Stimulated activated CD4-positive, alpha-beta T cell treated with anti-CD3 and anti-CD28 coated beads, TNF-alpha, amount 100 ng/mL, for 48 hours (primary cell): ENCODE data around the gene HDAC5.
"Not testable (repeated sequence)": the region's sequence is repeated elsewhere in the genome, so short reads cannot be mapped to it uniquely, and the experiment has no call there.

ENCODE experiments used
- DNase-seq, 3 donors: peaks; one replicate each; pipeline ENCODE4 v3.0.0-alpha.2; 2020; ENCODE audit warnings: low read depth in 3 of 3

Gene HDAC5

GRCh38 chr17:44123356-44124117, at the start of gene HDAC5:
Gene HDAC5 (minus strand): TSS chr17:44123641. CDS start chr17:44117515, 6,126 bp downstream.
- peak; percentile 89 to 97 (median 91) for DNase-seq

- no peak for DNase-seq
Measured at GRCh38 chr17:44171931-44172455, 48.6 kb upstream of the HDAC5 start.

- DNase-seq = no peak
Measured at GRCh38 chr17:44170499-44171201, 47.2 kb upstream of the HDAC5 start, which contains the start of gene ASB16. Gene ASB16 (plus strand): TSS chr17:44170704. CDS start chr17:44170790, 86 bp downstream.

DNA sequence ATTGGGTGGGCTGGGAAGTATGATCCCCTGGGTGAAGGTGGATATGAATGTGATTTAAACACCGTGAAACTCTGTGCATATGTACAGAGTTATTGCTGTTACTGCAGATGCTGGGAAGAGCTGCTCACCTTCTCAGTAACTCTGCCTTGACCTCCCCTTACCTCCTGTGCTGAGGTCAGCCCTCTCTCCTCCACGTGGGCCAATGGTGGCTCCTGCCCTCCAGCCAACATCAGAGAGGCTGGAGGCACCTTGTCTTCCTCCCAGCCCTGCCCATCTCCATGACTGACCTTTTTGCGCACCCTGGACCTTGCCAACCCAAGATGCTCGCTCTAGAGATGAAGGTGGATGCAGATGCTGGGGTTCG, 46.7 kb upstream of the HDAC5 start:
- no peak for DNase-seq

DNA sequence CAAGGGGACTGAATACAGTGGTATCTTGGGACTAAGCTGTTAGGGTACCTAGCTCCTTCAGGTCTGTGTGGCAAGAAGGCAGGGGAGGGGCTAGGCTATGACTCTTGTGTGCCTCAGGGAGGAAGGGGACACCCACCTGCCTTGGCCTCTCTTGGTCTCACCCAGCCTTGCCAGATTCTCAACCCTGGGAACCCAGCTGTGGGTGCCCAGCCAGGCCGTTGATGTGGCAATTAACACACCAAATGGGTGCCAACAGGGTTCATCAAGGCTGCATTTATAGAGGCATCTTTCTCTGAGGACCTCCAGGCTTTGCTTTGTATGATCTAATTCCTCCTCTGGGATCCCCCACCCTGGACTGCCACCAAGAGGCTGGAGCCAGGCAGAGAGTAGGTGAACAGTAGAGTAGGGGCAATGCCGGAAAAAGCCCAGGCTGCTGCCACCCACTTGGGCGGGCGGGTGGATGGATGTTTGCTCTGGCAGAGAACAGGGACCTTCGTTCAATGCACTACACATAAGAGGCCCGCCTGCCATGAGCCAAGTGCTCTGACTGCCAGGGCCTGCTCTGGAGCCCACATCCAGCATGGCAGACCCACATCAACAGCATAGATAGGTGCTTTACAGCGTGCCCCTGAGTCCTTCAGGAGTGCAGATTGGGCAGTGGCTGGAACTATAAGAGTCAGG, 43.9 kb upstream of the HDAC5 start:
- DNase-seq = no peak

- no peak for DNase-seq
Measured at GRCh38 chr17:44164476-44164875, 41.0 kb upstream of the HDAC5 start.

DNA sequence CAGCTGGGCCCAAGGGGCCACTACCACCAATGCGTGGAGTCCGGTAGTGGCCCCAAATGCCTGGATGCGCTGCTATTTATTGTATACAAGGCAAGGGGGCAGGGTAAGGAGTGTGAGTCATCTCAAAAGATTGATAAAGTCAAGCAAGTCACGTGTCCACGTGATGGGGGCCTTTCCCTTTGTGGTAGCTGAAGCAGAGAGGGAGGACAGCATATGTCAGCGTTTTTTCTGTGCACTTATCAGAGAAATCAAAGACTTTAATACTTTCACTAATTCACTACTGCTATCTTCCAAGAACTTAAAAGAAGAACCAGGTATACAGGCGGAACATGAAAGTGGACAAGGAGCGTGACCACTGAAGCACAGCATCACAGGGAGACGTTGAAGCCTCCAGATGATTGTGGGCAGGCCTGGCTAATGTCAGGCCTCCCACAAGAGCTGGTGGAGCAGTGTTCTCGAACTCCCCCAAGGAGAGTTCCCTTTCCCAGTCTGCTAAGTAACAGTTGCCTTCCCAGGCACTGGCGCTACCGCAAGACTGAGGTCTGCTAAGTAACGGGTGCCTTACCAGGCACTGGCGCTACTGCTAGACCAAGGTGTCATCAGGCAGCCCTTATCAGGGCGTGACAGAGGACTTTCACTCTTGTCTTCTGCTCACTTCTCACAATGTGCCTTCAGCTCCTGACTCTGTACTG, 36.2 kb upstream of the HDAC5 start:
- DNase-seq = no peak

DNA sequence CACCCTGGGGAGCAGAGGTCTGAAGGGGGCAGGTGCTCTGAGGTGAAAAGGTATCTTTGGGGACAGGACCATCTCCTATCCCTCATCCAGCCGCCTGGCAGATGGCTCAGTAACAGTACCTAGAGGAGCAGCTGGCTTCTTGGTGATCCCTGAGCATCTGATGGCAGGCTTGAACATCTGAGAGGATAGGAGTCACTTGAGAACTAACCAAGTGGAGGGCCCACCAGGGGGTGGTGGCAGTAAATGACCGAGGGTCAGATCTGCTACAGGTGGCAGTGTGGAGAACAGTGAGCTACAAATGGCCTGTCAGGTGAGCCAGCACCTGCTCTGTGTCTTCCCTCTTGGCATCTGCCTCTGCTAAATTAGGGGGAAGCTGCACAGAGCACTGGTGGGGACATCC, 32.0 kb upstream of the HDAC5 start:
- no peak for DNase-seq

DNA sequence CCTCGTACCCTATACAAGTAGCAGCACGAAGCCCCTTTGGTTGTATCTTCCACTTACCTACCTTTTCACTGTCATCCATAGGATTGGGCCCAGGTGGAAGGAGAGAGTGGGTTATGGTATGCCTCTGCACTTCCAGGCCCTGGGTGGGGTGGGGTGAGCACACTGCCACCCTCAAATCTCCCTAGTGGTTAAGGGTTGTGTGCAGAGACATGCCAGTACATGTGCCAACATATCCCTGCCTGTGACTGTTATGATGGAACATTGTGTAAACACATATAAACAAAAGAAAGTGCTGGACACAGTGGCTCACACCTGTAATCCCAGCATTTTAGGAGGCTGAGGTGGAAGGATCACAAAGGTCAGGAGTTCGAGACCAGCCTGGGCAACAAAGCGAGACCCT, 29.4 kb upstream of the HDAC5 start:
- DNase-seq = no peak

DNA sequence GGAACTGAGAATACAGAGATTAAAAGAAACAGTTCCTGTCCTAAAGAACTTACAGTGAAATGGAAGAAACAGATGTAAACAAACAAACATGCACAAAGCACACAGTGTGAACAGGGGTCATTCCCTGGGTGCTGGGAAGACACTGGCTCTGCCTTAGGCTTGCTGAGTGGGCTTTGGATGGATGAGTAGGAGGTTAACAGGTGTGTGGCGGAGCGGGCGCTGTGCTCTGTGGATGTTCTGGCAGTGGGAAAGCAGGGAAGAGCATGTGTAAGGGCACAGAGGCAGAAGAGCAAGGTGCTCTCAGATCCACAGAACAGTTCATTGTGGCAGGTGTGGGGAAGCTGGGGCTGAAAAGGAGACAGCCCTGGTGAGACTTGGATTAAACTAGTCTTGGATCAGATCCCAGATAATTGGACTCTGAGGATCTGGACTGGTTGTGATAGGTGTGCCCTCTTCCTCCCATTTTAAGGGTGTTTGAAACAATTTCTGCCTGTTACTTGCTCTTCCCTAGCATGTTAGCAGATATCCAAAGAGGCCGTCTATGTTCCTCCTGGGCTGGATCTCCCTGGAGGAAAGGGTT, 26.4 kb upstream of the HDAC5 start:
- no peak for DNase-seq

- not testable (repeated sequence) for DNase-seq
Measured at GRCh38 chr17:44149066-44149465, 25.6 kb upstream of the HDAC5 start.

GRCh38 chr17:44147812-44148211, 24.4 kb upstream of the HDAC5 start:
- DNase-seq = no peak

- no peak for DNase-seq
Measured at GRCh38 chr17:44146375-44147346, 23.2 kb upstream of the HDAC5 start.

- no peak for DNase-seq
Measured at GRCh38 chr17:44144966-44145739, 21.7 kb upstream of the HDAC5 start.

- DNase-seq = not testable (repeated sequence)
Measured at GRCh38 chr17:44143921-44144320, 20.5 kb upstream of the HDAC5 start.

GRCh38 chr17:44137891-44138709, 14.7 kb upstream of the HDAC5 start:
- peak; percentile 59 to 73 (median 66) for DNase-seq

- DNase-seq = no peak
Measured at GRCh38 chr17:44134752-44135568, 11.5 kb upstream of the HDAC5 start.
